HG02852 (cell line): ENCODE results near the gene AGMAT.

ENCODE experiments used
- ATAC-seq: cut with Tn5 transposase; IDR thresholded peaks from one replicate; pipeline ENCODE4 v1.9.1; 2021; ENCODE audit warnings: mild to moderate bottlenecking, moderate library complexity; ENCODE audit not compliant: unreplicated experiment

The AGMAT gene

DNA sequence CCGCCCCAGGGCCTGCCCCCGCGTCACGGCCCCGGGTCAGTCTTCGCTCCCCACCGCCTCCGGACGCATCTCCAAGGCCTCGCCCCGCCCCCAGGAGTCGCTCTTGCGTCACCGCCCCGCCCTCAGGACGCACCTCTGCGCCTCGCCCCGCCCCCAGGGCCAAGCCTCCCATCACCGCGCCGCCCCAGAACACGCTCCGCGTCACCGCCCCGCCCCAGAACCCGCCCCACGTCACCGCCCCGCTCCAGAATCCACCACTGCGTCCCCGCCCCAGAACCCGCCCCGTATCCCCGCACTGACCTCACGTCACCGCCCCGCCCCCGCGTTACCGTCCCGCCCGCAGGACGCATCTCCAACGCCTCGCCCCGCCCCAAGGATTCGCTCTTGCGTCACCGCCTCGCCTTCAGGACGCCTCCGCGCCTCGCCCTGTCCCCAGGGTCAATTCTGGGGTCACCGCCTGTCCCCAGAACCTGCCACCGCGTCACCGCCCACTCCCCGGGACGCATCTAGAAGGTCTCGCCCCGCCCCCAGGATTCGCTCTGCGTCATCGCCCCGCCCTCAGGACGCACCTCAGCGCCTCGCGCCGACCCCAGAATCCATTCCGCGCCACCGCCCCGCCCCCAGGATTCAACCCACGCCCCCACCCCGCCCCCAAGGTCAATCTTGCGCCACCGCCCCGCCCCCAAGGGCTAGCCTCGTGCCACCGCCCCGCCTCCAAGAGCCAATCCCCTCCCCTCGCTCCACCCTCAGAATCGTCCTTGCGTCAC, 60.4 kb downstream of the AGMAT start:
- ATAC-seq = peak; percentile 36

- ATAC-seq = no peak
Measured at GRCh38 chr1:15524021-15524282, 60.9 kb downstream of the AGMAT start, which contains the start of gene CASP9. Gene CASP9, minus strand, starts transcription at chr1:15524215. Its CDS starts 15 bp downstream, at chr1:15524200.

- ATAC-seq = no peak
Measured at GRCh38 chr1:15523104-15524020, 61.5 kb downstream of the AGMAT start.

DNA sequence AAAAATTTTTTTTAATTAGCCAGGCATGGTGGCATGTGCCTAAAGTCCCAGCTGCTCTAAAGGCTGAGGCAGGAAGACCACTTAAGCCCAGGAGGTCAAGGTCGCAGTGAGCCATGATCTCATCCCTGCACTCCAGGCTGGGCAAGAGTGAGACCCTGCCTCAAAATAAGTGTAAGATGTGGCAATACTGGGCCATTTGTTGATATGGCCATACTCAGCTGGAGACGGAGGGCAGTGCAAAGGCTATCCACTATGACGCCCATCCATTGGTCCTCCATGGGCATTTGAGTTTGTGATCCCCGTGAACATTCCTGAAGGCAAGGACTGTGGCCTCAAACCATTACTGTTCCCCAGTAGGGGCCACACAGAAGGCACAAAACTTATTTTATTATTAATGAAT, 62.3 kb downstream of the AGMAT start:
- no peak for ATAC-seq
